ENCODE results near the gene RNF151. TPM values are rescaled to one million over a fixed set of nuclear protein-coding genes. Genes with fewer than 3 reads are reported as not detected.

The RNF151 gene
- total and polyA plus RNA-seq, 10 of the 15 experiments (the other 5 are each of a cell fraction or from before 2014, with no cell fraction given), result 0.17 to 0.56 TPM; not detected in 8

- intact Hi-C loops (cut with micrococcal nuclease; ENCODE audit: unreplicated experiment) (no loop called here), in situ Hi-C loops (cut with MboI) (no loop called here)
- H4K20me1 ChIP-seq (ENCODE audit: control insufficient read depth, insufficient read depth), result no peaks in the 10 kb centered on the region
- ChIA-PET POLR2A (interaction anchor here (0.5 to 4.7 kb wide), 3 partner anchors 14 to 124 kb away, joined by 7 to 21 read pairs (median 8); partner anchors contain the start of genes RPS2 and TBL3), CTCF (interaction anchor here (0.6 to 1.6 kb wide), 2 partner anchors 16 to 18 kb away, joined by 3 to 6 read pairs; no protein-coding TSS in a partner anchor), RAD21 (ENCODE audit: unreplicated experiment) (no interaction called here), SMC1A (ENCODE audit: uncharacterized antibody, unreplicated experiment) (no interaction called here)
- BruUV-seq (replicated peaks), result no TSS peak
- no peak for ATAC-seq
- peaks cover 5 to 6% of the 10 kb centered on the region in 2 experiments; a peak in 3 of 4 replicates for H3K36me3 ChIP-seq (ENCODE audit: control insufficient read depth in 2 of 2, insufficient read depth in 2 of 2, low read length in 1 of 2)
- no peak overlapping the region for H2AFZ ChIP-seq (ENCODE audit: control insufficient read depth, low read depth, low read length)
- no peaks in the 10 kb centered on the region; the same call in none of the 2 replicates for H3K79me2 ChIP-seq (ENCODE audit: control insufficient read depth, insufficient read depth, low read length)
- H3K27ac ChIP-seq (ENCODE audit: control insufficient read depth, insufficient read depth), result no peak overlapping the region
- peak overlapping the region; percentile 80 for H3K9ac ChIP-seq (ENCODE audit: control insufficient read depth, insufficient read depth, low read length)
- no peak for DNase-seq (ENCODE audit: low read depth, low spot score)
- H3K4me3 ChIP-seq, result peak overlapping the region; percentile 87
- FAIRE-seq, result no peak
- 0 out of 4 replicates have a peak, but pooled peaks cover 0 to 3% of the 10 kb centered on the region in 2 experiments for H3K27me3 ChIP-seq (replicated peaks in 1 of 2; ENCODE audit: control insufficient read depth in 2 of 2, insufficient read depth in 2 of 2, low read length in 1 of 2)
- H3K4me2 ChIP-seq (ENCODE audit: control insufficient read depth, insufficient read depth), result peak overlapping the region; percentile 95
- peaks cover 30% of the 10 kb centered on the region for H3K4me1 ChIP-seq (ENCODE audit: control insufficient read depth, insufficient read depth, low read length)
- 90% methylated on average over 14 of the region's 14 CpGs for WGBS (ENCODE audit: insufficient coverage, insufficient replicate concordance, low lambda C conversion rate, missing lambda C conversion rate)
- no peaks in the 10 kb centered on the region for H3K9me3 ChIP-seq (replicated peaks; ENCODE audit: control insufficient read depth, insufficient read depth, low read length)
- TF ChIP-seq CEBPB (IDR thresholded peaks at IDR 0.05; ENCODE audit: borderline replicate concordance in 1 of 2, low read depth in 2 of 2, low read length in 2 of 2) (no peak), MYB (IDR thresholded peaks at IDR 0.05; ENCODE audit: borderline replicate concordance, low read depth, low read length) (no peak), SRF (IDR thresholded peaks at IDR 0.05; ENCODE audit: low read depth in 2 of 2, low read length in 2 of 2) (no peak), SPI1 (IDR thresholded peaks at IDR 0.05; ENCODE audit: borderline replicate concordance, insufficient read depth, low read depth, low read length) (no peak), SREBF1 (IDR thresholded peaks at IDR 0.05; ENCODE audit: low read length) (no peak), MTA2 (IDR thresholded peaks at IDR 0.05; ENCODE audit: low read depth) (no peak), ATF7 (IDR thresholded peaks at IDR 0.05; ENCODE audit: low read depth) (no peak), ASH2L (IDR thresholded peaks at IDR 0.05; ENCODE audit: borderline replicate concordance, low read depth) (no peak), RB1 (IDR thresholded peaks at IDR 0.05; ENCODE audit: borderline replicate concordance) (no peak), EGR1 (IDR thresholded peaks at IDR 0.05; ENCODE audit: borderline replicate concordance in 1 of 2, low read depth in 2 of 2, low read length in 2 of 2) (no peak), RBBP5 (conservative IDR thresholded peaks at IDR 0.05) (no peak), IRF4 (IDR thresholded peaks at IDR 0.05; ENCODE audit: low read depth, low read length) (no peak), RELA (IDR thresholded peaks at IDR 0.05; ENCODE audit: borderline replicate concordance, partially characterized antibody) (no peak), TCF12 (IDR thresholded peaks at IDR 0.05; ENCODE audit: low read depth, low read length) (no peak), ZNF592 (IDR thresholded peaks at IDR 0.05) (no peak), NR2C2 (IDR thresholded peaks at IDR 0.05; ENCODE audit: borderline replicate concordance, control insufficient read depth, insufficient read length, low read depth) (no peak), HDAC6 (IDR thresholded peaks at IDR 0.05; ENCODE audit: unreplicated experiment) (no peak)
These were observed 19.0 kb downstream of the RNF151 start for GRCh38 chr16:1985466-1986150.

Data from GM12878 (cell line).